Ishikawa (cell line): ENCODE measurements around the gene HSPBP1.

Experiments
- CEBPB ChIP-seq: IDR thresholded peaks from 2 replicates; pipeline ENCODE4 v1.6.1; 2012
- CREB1 ChIP-seq: IDR thresholded peaks from 2 replicates; pipeline ENCODE4 v1.6.1; 2012; ENCODE audit warnings: low read depth
- EGR1 ChIP-seq: IDR thresholded peaks from 2 replicates; pipeline ENCODE4 v1.6.1; 2012
- EP300 ChIP-seq: IDR thresholded peaks from 2 replicates; pipeline ENCODE4 v1.6.1; 2012; ENCODE audit warnings: borderline replicate concordance
- FOXM1 ChIP-seq: IDR thresholded peaks from 2 replicates; pipeline ENCODE4 v1.6.1; 2012; ENCODE audit warnings: low read depth, borderline replicate concordance
- MAX ChIP-seq: IDR thresholded peaks from 2 replicates; pipeline ENCODE4 v1.6.1; 2012
- NFIC ChIP-seq: IDR thresholded peaks from 2 replicates; pipeline ENCODE4 v1.6.1; 2012
- RAD21 ChIP-seq: IDR thresholded peaks from 2 replicates; pipeline ENCODE4 v1.6.1; 2012; ENCODE audit warnings: low read depth
- TAF1 ChIP-seq: IDR thresholded peaks from 2 replicates; pipeline ENCODE4 v1.6.1; 2012; ENCODE audit warnings: low read depth, mild to moderate bottlenecking
- TCF12 ChIP-seq: IDR thresholded peaks from 2 replicates; pipeline ENCODE4 v1.6.1; 2012; ENCODE audit warnings: low read depth
- TEAD4 ChIP-seq: IDR thresholded peaks from 2 replicates; pipeline ENCODE4 v1.6.1; 2012
- YY1 ChIP-seq: IDR thresholded peaks from 2 replicates; pipeline ENCODE4 v1.6.1; 2012; ENCODE audit warnings: low read depth
- ZBTB7A ChIP-seq: IDR thresholded peaks from 2 replicates; pipeline ENCODE4 v1.6.1; 2012; ENCODE audit warnings: low read depth
- TF ChIP-seq, protein P1 (sequence below): IDR thresholded peaks from 2 replicates; pipeline ENCODE4 v1.6.1; 2012; ENCODE audit warnings: low read depth, mild to moderate bottlenecking
- TF ChIP-seq, protein P2 (sequence below): IDR thresholded peaks from 2 replicates; pipeline ENCODE4 v1.6.1; 2012

HSPBP1 gene

DNA sequence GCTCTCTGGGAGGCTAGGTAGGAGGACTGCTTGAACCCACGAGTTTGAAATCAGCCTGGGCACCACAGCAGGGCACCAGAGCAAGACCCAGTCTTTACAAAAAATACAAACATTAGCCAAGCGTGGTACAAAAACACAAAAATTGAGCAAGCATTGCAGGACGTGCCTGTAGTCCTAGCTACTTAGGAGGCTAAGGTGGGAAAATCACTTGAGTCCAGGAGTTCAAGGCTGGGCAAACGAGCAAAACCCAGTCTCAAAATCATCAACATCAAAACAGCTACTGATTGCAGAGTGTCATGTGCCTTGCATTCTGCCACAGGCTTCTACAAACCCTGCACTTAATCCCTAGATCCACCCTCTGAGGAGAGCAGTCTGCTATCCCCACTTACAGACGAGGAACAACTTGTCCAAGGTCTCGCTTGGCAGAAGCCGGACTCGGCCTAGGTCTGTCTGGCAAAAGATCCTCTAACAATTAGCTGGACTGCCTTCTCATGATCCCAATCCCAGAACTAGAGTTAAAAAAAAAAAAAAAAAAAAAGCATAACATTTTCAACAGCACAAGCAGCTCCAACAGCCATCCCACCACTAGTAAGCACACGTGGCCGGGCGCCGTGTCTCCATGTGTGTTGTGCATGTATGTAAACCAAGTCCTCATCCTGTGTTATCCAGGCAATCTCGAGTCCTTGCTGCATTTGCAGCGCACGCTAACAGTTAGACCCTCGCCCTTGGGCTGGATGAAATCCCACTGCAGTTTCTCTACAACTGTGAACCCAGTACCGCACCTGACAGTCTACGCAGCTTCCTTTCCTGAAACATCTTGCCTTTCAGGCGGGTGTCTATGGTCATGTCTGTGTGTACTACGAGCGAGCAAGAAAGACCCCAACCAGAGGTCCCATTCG is 23.1 kb downstream of the HSPBP1 start:
- no peak for TF ChIP-seq YY1
- no peak for TF ChIP-seq CREB1
- TF ChIP-seq ZBTB7A, result no peak
- TF ChIP-seq EGR1, result no peak
- no peak for TF ChIP-seq TEAD4
- TF ChIP-seq EP300, result no peak
- TF ChIP-seq, protein P1, sequence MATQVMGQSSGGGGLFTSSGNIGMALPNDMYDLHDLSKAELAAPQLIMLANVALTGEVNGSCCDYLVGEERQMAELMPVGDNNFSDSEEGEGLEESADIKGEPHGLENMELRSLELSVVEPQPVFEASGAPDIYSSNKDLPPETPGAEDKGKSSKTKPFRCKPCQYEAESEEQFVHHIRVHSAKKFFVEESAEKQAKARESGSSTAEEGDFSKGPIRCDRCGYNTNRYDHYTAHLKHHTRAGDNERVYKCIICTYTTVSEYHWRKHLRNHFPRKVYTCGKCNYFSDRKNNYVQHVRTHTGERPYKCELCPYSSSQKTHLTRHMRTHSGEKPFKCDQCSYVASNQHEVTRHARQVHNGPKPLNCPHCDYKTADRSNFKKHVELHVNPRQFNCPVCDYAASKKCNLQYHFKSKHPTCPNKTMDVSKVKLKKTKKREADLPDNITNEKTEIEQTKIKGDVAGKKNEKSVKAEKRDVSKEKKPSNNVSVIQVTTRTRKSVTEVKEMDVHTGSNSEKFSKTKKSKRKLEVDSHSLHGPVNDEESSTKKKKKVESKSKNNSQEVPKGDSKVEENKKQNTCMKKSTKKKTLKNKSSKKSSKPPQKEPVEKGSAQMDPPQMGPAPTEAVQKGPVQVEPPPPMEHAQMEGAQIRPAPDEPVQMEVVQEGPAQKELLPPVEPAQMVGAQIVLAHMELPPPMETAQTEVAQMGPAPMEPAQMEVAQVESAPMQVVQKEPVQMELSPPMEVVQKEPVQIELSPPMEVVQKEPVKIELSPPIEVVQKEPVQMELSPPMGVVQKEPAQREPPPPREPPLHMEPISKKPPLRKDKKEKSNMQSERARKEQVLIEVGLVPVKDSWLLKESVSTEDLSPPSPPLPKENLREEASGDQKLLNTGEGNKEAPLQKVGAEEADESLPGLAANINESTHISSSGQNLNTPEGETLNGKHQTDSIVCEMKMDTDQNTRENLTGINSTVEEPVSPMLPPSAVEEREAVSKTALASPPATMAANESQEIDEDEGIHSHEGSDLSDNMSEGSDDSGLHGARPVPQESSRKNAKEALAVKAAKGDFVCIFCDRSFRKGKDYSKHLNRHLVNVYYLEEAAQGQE, result no peak
- TF ChIP-seq FOXM1, result no peak
- TF ChIP-seq MAX, result no peak
- TF ChIP-seq CEBPB, result no peak

DNA sequence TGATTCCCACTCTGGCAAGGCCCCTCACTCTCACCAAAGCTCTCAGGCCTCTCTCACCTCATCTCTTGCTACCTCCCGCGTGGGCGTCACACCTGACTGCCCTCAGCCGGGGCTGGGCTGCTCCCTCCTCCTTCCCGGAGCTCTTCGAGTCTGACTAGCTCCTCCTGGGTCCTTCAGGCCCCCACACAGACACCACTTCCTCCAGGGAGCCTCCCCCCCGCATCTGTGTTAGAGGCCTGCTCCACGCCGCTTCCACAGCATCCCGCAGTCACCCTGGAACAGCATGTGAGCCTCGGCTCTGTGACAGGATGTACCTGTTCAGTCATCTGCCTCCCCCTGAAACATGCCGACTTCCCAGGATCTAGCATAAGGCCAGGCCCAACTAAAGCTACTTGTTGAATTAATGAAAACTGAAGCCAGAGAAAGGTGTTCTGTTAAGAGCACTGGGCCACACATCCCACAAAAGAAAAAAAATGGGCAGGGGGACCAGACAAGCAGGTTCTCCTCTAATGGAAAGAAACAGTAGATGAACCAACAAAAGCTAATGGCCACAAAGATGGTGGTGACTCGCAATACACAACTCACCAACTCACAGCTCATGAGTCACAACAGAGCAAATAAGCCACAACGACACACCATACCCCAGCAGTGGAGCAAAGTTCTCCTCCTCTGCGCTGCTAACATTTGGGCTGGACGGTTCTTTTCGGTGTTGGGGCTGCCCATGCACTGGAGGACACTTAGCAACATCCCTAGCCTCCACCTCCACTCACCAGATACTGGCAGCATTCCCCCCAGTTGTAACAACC is 24.1 kb downstream of the HSPBP1 start:
- TF ChIP-seq, protein P2, sequence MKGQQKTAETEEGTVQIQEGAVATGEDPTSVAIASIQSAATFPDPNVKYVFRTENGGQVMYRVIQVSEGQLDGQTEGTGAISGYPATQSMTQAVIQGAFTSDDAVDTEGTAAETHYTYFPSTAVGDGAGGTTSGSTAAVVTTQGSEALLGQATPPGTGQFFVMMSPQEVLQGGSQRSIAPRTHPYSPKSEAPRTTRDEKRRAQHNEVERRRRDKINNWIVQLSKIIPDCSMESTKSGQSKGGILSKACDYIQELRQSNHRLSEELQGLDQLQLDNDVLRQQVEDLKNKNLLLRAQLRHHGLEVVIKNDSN, result no peak
- TF ChIP-seq MAX (no peak), RAD21 (no peak), TCF12 (no peak), CREB1 (no peak), TAF1 (no peak), NFIC (no peak), ZBTB7A (no peak), TEAD4 (no peak), CEBPB (no peak), EGR1 (no peak), FOXM1 (no peak), YY1 (no peak), EP300 (no peak)
- TF ChIP-seq, protein P1, result no peak

DNA sequence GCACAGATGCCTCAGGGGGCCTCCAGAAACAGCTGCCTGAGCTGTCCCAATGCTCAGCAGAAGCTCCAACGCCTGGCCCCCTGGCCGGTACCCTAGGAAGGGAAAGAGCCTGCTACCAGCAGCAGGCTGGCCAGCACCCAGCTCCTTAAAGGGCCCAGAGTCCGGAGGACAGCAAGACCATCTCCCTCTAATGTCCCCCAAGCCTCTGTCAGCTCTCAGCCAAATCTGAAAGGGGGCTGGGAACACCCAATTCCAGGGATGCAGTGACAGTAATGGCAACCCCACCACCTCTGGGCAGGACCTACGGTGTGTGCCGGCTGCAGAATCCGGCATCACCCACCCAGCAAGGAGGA is 25.3 kb downstream of the HSPBP1 start:
- TF ChIP-seq EP300, result no peak
- no peak for TF ChIP-seq TCF12
- TF ChIP-seq EGR1, result no peak
- TF ChIP-seq CEBPB, result no peak
- TF ChIP-seq ZBTB7A, result no peak
- TF ChIP-seq, protein P1, result no peak
- TF ChIP-seq NFIC, result no peak
- TF ChIP-seq MAX, result no peak
- no peak for TF ChIP-seq YY1
- no peak for TF ChIP-seq CREB1
- TF ChIP-seq TEAD4, result no peak
- no peak for TF ChIP-seq RAD21
- TF ChIP-seq, protein P2, result no peak
- no peak for TF ChIP-seq FOXM1
- TF ChIP-seq TAF1, result no peak
